ENCODE results near the gene PDZD7. TPM values are rescaled to one million over a fixed set of nuclear protein-coding genes. Genes with fewer than 3 reads are reported as not detected.

PDZD7 gene
- total RNA-seq, 2 donors from 2014 or later, result 0.19 to 0.42 TPM

DNA sequence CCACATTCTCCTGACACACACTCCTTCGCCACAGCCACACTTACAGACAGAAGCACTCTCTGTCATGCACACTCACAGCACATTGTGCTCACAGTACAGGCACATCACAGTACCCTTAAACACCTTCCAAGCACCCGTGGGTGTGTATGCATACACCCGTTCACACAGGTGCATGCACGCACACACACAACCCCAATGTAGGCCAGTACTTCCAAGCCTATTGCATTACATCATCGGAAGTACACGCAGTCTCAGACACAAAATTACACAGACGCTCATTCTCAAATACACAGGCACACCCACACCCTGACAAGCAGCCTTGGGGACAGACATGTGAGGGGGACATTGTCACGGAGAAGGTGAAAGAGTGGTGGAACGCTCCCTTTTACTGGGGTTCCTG lies 42.0 kb upstream of the PDZD7 start:
- intact Hi-C loops (cut with DNase I), result no loop called here
- Histone ChIP-seq H3K4me1 (no peaks in the 10 kb centered on the region), H3K36me3 (no peaks in the 10 kb centered on the region), H3K4me3 (no peak overlapping the region), H3K9ac (ENCODE audit: low read depth in 2 of 2, low read length in 2 of 2) (no peak overlapping the region), H3K9me3 (no peaks in the 10 kb centered on the region), H3K27me3 (peaks cover 19% of the 10 kb centered on the region), H3K27ac (no peak overlapping the region)
- DNase-seq, result no peak
- TF ChIP-seq, protein P1, sequence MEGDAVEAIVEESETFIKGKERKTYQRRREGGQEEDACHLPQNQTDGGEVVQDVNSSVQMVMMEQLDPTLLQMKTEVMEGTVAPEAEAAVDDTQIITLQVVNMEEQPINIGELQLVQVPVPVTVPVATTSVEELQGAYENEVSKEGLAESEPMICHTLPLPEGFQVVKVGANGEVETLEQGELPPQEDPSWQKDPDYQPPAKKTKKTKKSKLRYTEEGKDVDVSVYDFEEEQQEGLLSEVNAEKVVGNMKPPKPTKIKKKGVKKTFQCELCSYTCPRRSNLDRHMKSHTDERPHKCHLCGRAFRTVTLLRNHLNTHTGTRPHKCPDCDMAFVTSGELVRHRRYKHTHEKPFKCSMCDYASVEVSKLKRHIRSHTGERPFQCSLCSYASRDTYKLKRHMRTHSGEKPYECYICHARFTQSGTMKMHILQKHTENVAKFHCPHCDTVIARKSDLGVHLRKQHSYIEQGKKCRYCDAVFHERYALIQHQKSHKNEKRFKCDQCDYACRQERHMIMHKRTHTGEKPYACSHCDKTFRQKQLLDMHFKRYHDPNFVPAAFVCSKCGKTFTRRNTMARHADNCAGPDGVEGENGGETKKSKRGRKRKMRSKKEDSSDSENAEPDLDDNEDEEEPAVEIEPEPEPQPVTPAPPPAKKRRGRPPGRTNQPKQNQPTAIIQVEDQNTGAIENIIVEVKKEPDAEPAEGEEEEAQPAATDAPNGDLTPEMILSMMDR (IDR thresholded peaks at IDR 0.05), result no peak

DNA sequence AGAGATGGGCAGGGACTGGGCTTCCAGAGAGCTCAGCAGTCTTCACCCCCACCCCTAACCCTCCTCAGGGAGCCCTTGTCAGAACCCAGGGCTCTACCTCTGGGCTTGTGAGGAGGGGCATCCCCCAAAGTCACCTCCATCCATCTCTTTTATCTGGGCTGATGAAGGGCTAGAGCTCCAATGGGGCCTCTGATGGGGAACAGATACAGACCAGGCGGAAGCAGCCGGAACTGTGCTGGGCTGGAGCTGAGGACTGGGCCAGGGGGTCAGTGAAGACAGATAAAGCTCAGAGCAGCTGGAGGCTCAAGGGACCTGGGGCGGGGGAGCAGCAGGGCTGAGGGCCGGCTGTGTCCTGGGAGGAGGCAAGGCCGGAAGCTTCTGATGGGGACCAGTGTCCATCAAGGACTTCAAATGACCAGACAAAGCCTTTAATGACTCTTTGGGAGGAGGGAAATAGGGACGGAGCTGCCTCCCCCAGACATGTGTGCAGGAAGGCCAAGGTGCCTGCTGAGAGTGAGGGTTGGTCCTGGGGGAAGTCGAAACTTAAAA lies 41.0 kb upstream of the PDZD7 start:
- peaks cover 19% of the 10 kb centered on the region for H3K27me3 ChIP-seq
- no peak overlapping the region for H3K27ac ChIP-seq
- H3K9ac ChIP-seq (ENCODE audit: low read depth in 2 of 2, low read length in 2 of 2), result no peak overlapping the region
- intact Hi-C loops (cut with DNase I), result no loop called here
- no peaks in the 10 kb centered on the region for H3K4me1 ChIP-seq
- TF ChIP-seq, protein P1 (IDR thresholded peaks at IDR 0.05), result no peak
- H3K9me3 ChIP-seq, result no peaks in the 10 kb centered on the region
- H3K36me3 ChIP-seq, result no peaks in the 10 kb centered on the region
- H3K4me3 ChIP-seq, result no peak overlapping the region
- no peak for DNase-seq

DNA sequence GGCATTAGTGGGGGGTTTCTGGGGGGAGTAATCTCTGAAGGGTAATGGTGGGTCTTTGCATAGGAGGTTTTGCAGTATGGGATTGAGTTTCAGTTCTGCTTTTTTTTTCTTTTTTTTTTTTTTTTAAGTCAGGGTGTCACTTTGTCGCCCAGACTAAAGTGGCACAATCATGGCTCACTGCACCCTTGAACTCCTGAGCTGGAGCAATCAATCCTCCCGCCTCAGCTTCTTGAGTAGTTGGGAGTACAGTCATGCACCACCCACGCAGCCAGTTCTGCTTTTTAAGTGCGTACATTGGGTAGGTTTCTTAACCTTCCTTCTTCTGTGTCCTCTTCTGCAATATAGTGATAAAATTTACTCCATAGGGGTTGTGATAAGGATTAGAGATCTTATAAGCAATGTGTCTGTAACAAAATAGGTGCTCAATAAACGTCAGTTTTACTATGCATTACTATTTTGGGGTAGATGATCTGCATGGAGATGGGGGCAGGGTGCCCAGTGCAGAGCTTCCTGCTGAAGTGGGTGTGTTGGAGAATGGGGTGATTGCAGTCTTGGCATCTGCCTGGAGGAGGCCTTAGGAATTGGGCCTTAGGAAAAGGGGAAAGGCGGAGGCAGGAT lies 40.4 kb upstream of the PDZD7 start:
- no peak overlapping the region for H3K9ac ChIP-seq (ENCODE audit: low read depth in 2 of 2, low read length in 2 of 2)
- no peak for DNase-seq
- no peaks in the 10 kb centered on the region for H3K9me3 ChIP-seq
- no peak overlapping the region for H3K4me3 ChIP-seq
- TF ChIP-seq, protein P1 (IDR thresholded peaks at IDR 0.05), result no peak
- intact Hi-C loops (cut with DNase I), result no loop called here
- H3K4me1 ChIP-seq, result peaks cover 3% of the 10 kb centered on the region
- no peaks in the 10 kb centered on the region for H3K36me3 ChIP-seq
- peaks cover 18% of the 10 kb centered on the region for H3K27me3 ChIP-seq
- no peak overlapping the region for H3K27ac ChIP-seq

DNA sequence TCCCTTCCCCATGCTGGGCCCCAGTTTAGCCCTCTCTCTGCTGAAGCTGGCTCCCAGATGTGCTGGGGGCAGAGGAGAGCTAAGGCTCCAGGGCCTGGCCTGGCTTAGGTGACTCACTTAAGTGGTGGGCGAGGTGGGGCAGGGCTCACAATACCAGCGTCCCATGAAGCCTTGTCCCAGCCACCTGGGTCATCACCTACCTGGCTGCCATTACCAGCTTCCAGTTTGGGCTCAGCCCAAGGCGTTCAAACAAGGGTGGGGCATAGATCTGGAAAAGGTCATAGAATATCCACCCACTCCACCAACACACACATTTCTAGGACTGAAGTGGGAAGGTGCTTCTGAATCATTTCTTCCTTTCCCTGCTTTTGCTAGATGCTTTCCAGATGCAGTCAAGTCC lies 39.2 kb upstream of the PDZD7 start:
- TF ChIP-seq, protein P1 (IDR thresholded peaks at IDR 0.05), result no peak
- H3K27ac ChIP-seq, result no peak overlapping the region
- no peaks in the 10 kb centered on the region for H3K36me3 ChIP-seq
- intact Hi-C loops (cut with DNase I), result no loop called here
- no peak overlapping the region for H3K9ac ChIP-seq (ENCODE audit: low read depth in 2 of 2, low read length in 2 of 2)
- no peaks in the 10 kb centered on the region for H3K9me3 ChIP-seq
- peaks cover 16% of the 10 kb centered on the region for H3K4me1 ChIP-seq
- no peak overlapping the region for H3K4me3 ChIP-seq
- peaks cover 6% of the 10 kb centered on the region for H3K27me3 ChIP-seq
- DNase-seq, result peak; percentile 54

DNA sequence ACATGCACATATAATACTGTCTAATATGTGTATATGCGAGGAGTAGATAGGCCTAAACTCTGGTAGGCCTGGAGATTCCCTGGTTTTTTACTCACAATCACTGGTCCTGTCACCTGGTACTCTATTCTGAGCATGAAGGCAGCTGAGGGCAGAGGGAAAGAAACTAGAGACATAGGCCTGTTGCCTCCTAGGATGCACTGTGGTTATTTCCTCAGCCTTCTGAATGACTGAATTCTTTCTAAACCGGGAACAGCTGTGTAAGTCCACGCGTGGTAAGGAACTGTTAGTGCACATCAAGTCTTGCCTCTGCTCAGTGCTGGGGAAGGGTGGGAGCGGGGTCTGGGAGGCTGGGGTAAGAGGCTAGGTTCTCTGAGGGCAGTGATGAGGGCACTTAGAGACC lies 38.5 kb upstream of the PDZD7 start:
- H3K36me3 ChIP-seq, result no peaks in the 10 kb centered on the region
- H3K4me3 ChIP-seq, result no peak overlapping the region
- H3K27ac ChIP-seq, result no peak overlapping the region
- DNase-seq, result no peak
- peaks cover 3% of the 10 kb centered on the region for H3K27me3 ChIP-seq
- no peak overlapping the region for H3K9ac ChIP-seq (ENCODE audit: low read depth in 2 of 2, low read length in 2 of 2)
- H3K4me1 ChIP-seq, result peaks cover 19% of the 10 kb centered on the region
- intact Hi-C loops (cut with DNase I), result no loop called here
- no peaks in the 10 kb centered on the region for H3K9me3 ChIP-seq
- TF ChIP-seq, protein P1 (IDR thresholded peaks at IDR 0.05), result no peak
